Panc1 (cell line): ENCODE measurements around the gene BMP3. TPM values are rescaled to one million over a fixed set of nuclear protein-coding genes. Genes with fewer than 3 reads are reported as not detected.

Source experiments
- ATAC-seq: fragments of 200-7000 bp; cut with Tn5 transposase; 2 replicates; pipeline ENCODE4 v1.9.1; 2020; ENCODE audit warnings: mild to moderate bottlenecking, moderate library complexity
- BruUV-seq: library from RNA; stranded (reverse); fragments of 400-500 nt; replicated peaks from 2 replicates; lab custom pipeline; 2021; lab: Mats Ljungman, UMichigan
- CTCF ChIA-PET: fragments of 300-600 bp; sonication (Branson Sonifier 250); formaldehyde crosslinking; loops from one replicate; lab custom pipeline; 2022; ENCODE audit warnings: antibody characterized with exemption; lab: Charles Lee
- POLR2A ChIA-PET: fragments of 300-600 bp; sonication (Branson Sonifier 250); formaldehyde crosslinking; loops from one replicate; lab custom pipeline; 2022; ENCODE audit warnings: antibody characterized with exemption; lab: Charles Lee
- DNase-seq: peaks from one replicate; pipeline ENCODE4 v3.0.0-alpha.2; 2010; ENCODE audit warnings: low read depth, low spot score
- H3K27ac ChIP-seq: 2 replicates; pipeline ENCODE4 v1.5.1; 2011; ENCODE audit warnings: mild to moderate bottlenecking, low read length, inconsistent platforms
- H3K27me3 ChIP-seq: fragments of 200-500 bp; sonication (Bioruptor generic); 2 replicates; pipeline ENCODE4 v1.6.0; 2014; ENCODE audit warnings: low read length, inconsistent platforms; ENCODE audit not compliant: control insufficient read depth, insufficient read depth
- H3K36me3 ChIP-seq: fragments of 200-500 bp; sonication (Bioruptor generic); 2 replicates; pipeline ENCODE4 v1.5.1; 2014; ENCODE audit warnings: inconsistent platforms, mild to moderate bottlenecking, low read length, moderate library complexity; ENCODE audit not compliant: control insufficient read depth, insufficient read depth
- H3K4me1 ChIP-seq: 2 replicates; pipeline ENCODE4 v1.5.1; 2011; ENCODE audit warnings: inconsistent platforms, mild to moderate bottlenecking, low read length, moderate library complexity; ENCODE audit not compliant: control insufficient read depth, insufficient read depth
- H3K4me3 ChIP-seq, 2 experiments: 2 replicates each; pipeline ENCODE4 v1.5.1; 2011 to 2012; ENCODE audit warnings: low read depth in 2 of 2, low read length in 2 of 2, mild to moderate bottlenecking in 2 of 2, inconsistent platforms in 1 of 2, moderate library complexity in 1 of 2
- H3K9me3 ChIP-seq: fragments of 200-500 bp; sonication (Bioruptor generic); 2 replicates; pipeline ENCODE4 v1.5.1; 2014; ENCODE audit warnings: low read depth, mild to moderate bottlenecking, inconsistent platforms, low read length, moderate library complexity; ENCODE audit not compliant: control insufficient read depth, insufficient read depth
- POLR2AphosphoS5 ChIP-seq: IDR thresholded peaks from 2 replicates; pipeline ENCODE4 v1.6.1; 2012; ENCODE audit warnings: mild to moderate bottlenecking, low read depth, low read length, moderate library complexity
- SIN3A ChIP-seq: IDR thresholded peaks from 2 replicates; pipeline ENCODE4 v1.6.1; 2012; ENCODE audit warnings: low read depth, mild to moderate bottlenecking, low read length, moderate library complexity, borderline replicate concordance; ENCODE audit not compliant: insufficient read depth
- TCF7L2 ChIP-seq: IDR thresholded peaks from 2 replicates; pipeline ENCODE4 v1.6.1; 2011; ENCODE audit warnings: mild to moderate bottlenecking, low read depth, low read length, inconsistent platforms
- in situ Hi-C: cut with HindIII; loops from 2 replicates; pipeline ENCODE4 v1.10.0; 2016; ENCODE audit warnings: low sequenced_read_pairs, low pct_unique_long_range_greater_than_20kb
- intact Hi-C: fragments of 100-400 bp; cut with micrococcal nuclease; formaldehyde crosslinking; loops from one replicate; pipeline ENCODE4 v1.10.0; 2022; ENCODE audit not compliant: unreplicated experiment
- total RNA-seq: library from RNA; stranded (reverse); gene quantifications from one replicate; pipeline ENCODE4 v1.2.1, GENCODE V29; 2021; ENCODE audit not compliant: unreplicated experiment
- TF ChIP-seq, protein P1 (sequence below), 2 experiments: IDR thresholded peaks; 2 replicates each; pipeline ENCODE4 v1.6.1; 2011 to 2012; ENCODE audit warnings: low read depth in 2 of 2, control low read depth in 1 of 2, low read length in 1 of 2, mild to moderate bottlenecking in 1 of 2, moderate library complexity in 1 of 2; ENCODE audit not compliant: insufficient read depth in 1 of 2
- TF ChIP-seq, protein P2 (sequence below): fragments of 450-650 bp; IDR thresholded peaks from 2 replicates; pipeline ENCODE4 v1.5.1; 2017; ENCODE audit warnings: mild to moderate bottlenecking

BMP3 gene
- total RNA-seq, 1 experiment from 2014 or later, result 0.08 TPM

GRCh38 chr4:80999943-81000342 lies 30.6 kb upstream of the BMP3 start:
- ATAC-seq (no peak), DNase-seq (no peak)
- BruUV-seq, result no TSS peak
- CTCF ChIA-PET, result no interaction called here
- no peaks in the 10 kb centered on the region for H3K9me3 ChIP-seq
- no peak overlapping the region for H3K4me3 ChIP-seq
- TF ChIP-seq TCF7L2 (no peak), POLR2AphosphoS5 (no peak), SIN3A (no peak)
- TF ChIP-seq, protein P1, sequence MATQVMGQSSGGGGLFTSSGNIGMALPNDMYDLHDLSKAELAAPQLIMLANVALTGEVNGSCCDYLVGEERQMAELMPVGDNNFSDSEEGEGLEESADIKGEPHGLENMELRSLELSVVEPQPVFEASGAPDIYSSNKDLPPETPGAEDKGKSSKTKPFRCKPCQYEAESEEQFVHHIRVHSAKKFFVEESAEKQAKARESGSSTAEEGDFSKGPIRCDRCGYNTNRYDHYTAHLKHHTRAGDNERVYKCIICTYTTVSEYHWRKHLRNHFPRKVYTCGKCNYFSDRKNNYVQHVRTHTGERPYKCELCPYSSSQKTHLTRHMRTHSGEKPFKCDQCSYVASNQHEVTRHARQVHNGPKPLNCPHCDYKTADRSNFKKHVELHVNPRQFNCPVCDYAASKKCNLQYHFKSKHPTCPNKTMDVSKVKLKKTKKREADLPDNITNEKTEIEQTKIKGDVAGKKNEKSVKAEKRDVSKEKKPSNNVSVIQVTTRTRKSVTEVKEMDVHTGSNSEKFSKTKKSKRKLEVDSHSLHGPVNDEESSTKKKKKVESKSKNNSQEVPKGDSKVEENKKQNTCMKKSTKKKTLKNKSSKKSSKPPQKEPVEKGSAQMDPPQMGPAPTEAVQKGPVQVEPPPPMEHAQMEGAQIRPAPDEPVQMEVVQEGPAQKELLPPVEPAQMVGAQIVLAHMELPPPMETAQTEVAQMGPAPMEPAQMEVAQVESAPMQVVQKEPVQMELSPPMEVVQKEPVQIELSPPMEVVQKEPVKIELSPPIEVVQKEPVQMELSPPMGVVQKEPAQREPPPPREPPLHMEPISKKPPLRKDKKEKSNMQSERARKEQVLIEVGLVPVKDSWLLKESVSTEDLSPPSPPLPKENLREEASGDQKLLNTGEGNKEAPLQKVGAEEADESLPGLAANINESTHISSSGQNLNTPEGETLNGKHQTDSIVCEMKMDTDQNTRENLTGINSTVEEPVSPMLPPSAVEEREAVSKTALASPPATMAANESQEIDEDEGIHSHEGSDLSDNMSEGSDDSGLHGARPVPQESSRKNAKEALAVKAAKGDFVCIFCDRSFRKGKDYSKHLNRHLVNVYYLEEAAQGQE (IDR thresholded peaks at IDR 0.05; ENCODE audit: insufficient read depth in 1 of 2, low read depth in 2 of 2, low read length in 1 of 2), result no peak
- TF ChIP-seq, protein P2, sequence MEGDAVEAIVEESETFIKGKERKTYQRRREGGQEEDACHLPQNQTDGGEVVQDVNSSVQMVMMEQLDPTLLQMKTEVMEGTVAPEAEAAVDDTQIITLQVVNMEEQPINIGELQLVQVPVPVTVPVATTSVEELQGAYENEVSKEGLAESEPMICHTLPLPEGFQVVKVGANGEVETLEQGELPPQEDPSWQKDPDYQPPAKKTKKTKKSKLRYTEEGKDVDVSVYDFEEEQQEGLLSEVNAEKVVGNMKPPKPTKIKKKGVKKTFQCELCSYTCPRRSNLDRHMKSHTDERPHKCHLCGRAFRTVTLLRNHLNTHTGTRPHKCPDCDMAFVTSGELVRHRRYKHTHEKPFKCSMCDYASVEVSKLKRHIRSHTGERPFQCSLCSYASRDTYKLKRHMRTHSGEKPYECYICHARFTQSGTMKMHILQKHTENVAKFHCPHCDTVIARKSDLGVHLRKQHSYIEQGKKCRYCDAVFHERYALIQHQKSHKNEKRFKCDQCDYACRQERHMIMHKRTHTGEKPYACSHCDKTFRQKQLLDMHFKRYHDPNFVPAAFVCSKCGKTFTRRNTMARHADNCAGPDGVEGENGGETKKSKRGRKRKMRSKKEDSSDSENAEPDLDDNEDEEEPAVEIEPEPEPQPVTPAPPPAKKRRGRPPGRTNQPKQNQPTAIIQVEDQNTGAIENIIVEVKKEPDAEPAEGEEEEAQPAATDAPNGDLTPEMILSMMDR, result no peak
- H3K27me3 ChIP-seq, result no peaks in the 10 kb centered on the region
- H3K4me1 ChIP-seq, result no peaks in the 10 kb centered on the region
- H3K27ac ChIP-seq, result no peak overlapping the region
- no peaks in the 10 kb centered on the region for H3K36me3 ChIP-seq
- intact Hi-C loops, result no loop called here
- POLR2A ChIA-PET, result no interaction called here
- in situ Hi-C loops, result no loop called here

DNA sequence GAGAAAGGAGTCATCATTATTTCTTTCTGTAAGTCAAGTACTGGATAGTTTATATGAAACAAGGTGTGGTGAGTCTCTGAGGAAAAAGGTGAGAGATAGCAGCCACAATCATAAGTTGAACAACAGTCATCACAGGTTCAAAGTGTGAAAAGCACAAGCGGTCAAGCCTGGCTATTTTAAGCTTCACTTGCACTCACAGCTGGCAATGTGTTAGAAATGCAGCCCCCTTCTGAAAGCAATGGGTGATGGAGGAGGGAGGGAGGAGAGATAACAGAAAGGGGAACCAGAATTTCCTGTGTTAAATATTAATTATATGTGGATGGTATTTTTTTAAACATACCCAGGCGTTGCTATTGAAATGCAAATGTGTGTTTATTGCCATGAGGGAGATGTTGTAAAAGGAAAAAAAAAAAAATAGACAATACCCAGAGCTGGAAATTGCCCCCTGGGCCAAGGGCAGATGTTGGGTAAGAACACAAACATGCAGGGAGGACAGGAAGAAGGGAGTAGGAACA lies 26.9 kb upstream of the BMP3 start:
- ChIA-PET CTCF (no interaction called here), POLR2A (no interaction called here)
- in situ Hi-C loops, result no loop called here
- no peak for DNase-seq
- intact Hi-C loops, result no loop called here
- ATAC-seq, result no peak
- Histone ChIP-seq H3K27ac (no peak overlapping the region), H3K9me3 (no peaks in the 10 kb centered on the region), H3K27me3 (no peaks in the 10 kb centered on the region), H3K4me3 (no peak overlapping the region), H3K4me1 (no peaks in the 10 kb centered on the region), H3K36me3 (no peaks in the 10 kb centered on the region)
- BruUV-seq, result no TSS peak
- TF ChIP-seq, protein P2, result no peak
- no peak for TF ChIP-seq TCF7L2
